HepG2 (cell line): ENCODE data around the gene MRM3. TPM values are rescaled to one million over a fixed set of nuclear protein-coding genes. Genes with fewer than 3 reads are reported as not detected.

Experiments used
- CREB1 ChIP-seq, 2 experiments: fragments of 450-650 bp in 1 of 2; IDR thresholded peaks; 2 replicates each; pipeline ENCODE4 v1.6.1; 2016 to 2017; ENCODE audit warnings: control low read depth in 1 of 2, mild to moderate bottlenecking in 1 of 2, missing compliant biosample characterization in 1 of 2, missing genetic modification characterization in 1 of 2
- ETS1 ChIP-seq: sonication (generic); formaldehyde crosslinking; IDR thresholded peaks from 2 replicates; pipeline ENCODE4 v1.4.0; 2020; ENCODE audit warnings: missing genetic modification reagents
- IRF2 ChIP-seq: IDR thresholded peaks from 2 replicates; pipeline ENCODE4 v1.6.1; 2018; ENCODE audit warnings: missing genetic modification reagents, missing compliant biosample characterization
- MAFF ChIP-seq: IDR thresholded peaks from 2 replicates; pipeline ENCODE4 v1.6.1; 2011; ENCODE audit warnings: low read depth, low read length, improper control_type of control experiment
- MAX ChIP-seq: IDR thresholded peaks from 2 replicates; pipeline ENCODE4 v1.6.1; 2012; ENCODE audit warnings: inconsistent platforms
- MLLT10 ChIP-seq: sonication (generic); formaldehyde crosslinking; IDR thresholded peaks from 2 replicates; pipeline ENCODE4 v1.4.0; 2020; ENCODE audit warnings: missing genetic modification reagents
- MXD4 ChIP-seq: IDR thresholded peaks from 2 replicates; pipeline ENCODE4 v1.6.1; 2016; ENCODE audit warnings: mild to moderate bottlenecking, missing biosample characterization, missing genetic modification reagents
- NFKB2 ChIP-seq: sonication (generic); formaldehyde crosslinking; IDR thresholded peaks from 2 replicates; pipeline ENCODE4 v1.4.0; 2020; ENCODE audit warnings: missing genetic modification reagents, borderline replicate concordance
- SMARCE1 ChIP-seq: fragments of 450-650 bp; IDR thresholded peaks from 2 replicates; pipeline ENCODE4 v1.6.1; 2017; ENCODE audit warnings: borderline replicate concordance
- SOX13 ChIP-seq, 3 experiments: fragments of 450-650 bp in 1 of 3; sonication (generic) in 1 of 3; formaldehyde crosslinking in 1 of 3; IDR thresholded peaks in 2 of 3; conservative IDR thresholded peaks in 1 of 3; 2 replicates each; pipeline versions ENCODE4 v1.5.0 to v1.6.1; 2016 to 2020; ENCODE audit warnings: antibody characterized with exemption in 1 of 3, mild to moderate bottlenecking in 1 of 3, missing compliant biosample characterization in 1 of 3, missing genetic modification reagents in 1 of 3, moderate library complexity in 1 of 3
- TCF7L2 ChIP-seq: IDR thresholded peaks from 2 replicates; pipeline ENCODE4 v1.6.1; 2011; ENCODE audit warnings: mild to moderate bottlenecking, low read depth, low read length, moderate library complexity
- ZBTB20 ChIP-seq: sonication (generic); formaldehyde crosslinking; IDR thresholded peaks from 2 replicates; pipeline ENCODE4 v1.8.1; 2023; ENCODE audit warnings: missing genetic modification reagents, low read depth, mild to moderate bottlenecking, borderline replicate concordance
- ZNF180 ChIP-seq: sonication (generic); formaldehyde crosslinking; IDR thresholded peaks from 2 replicates; pipeline ENCODE4 v1.4.0; 2020; ENCODE audit warnings: low read depth, missing genetic modification reagents, borderline replicate concordance
- ZNF337 ChIP-seq: sonication (generic); formaldehyde crosslinking; IDR thresholded peaks from 2 replicates; pipeline ENCODE4 v1.5.1; 2020; ENCODE audit warnings: missing genetic modification reagents, low read depth, mild to moderate bottlenecking, borderline replicate concordance
- ZNF501 ChIP-seq: sonication (generic); formaldehyde crosslinking; IDR thresholded peaks from 2 replicates; pipeline ENCODE4 v1.5.1; 2020; ENCODE audit warnings: mild to moderate bottlenecking, moderate library complexity, missing genetic modification reagents
- ZNF687 ChIP-seq: sonication (generic); formaldehyde crosslinking; IDR thresholded peaks from 2 replicates; pipeline ENCODE4 v1.5.1; 2020; ENCODE audit warnings: mild to moderate bottlenecking, missing genetic modification reagents, moderate library complexity
- ZXDC ChIP-seq: sonication (generic); formaldehyde crosslinking; IDR thresholded peaks from 2 replicates; pipeline ENCODE4 v1.5.0; 2020; ENCODE audit warnings: mild to moderate bottlenecking, missing genetic modification reagents
- polyA plus RNA-seq, 8 experiments: library from polyadenylated mRNA; depleted of rRNA in 3 of 8; stranded (reverse) in 7 of 8; unstranded in 1 of 8; fragments of >200 nt; fragmentation: Illumina TruSeq in 4 of 8; extraction: Trizol in 4 of 8; gene quantifications; 2 replicates each; pipeline versions ENCODE4 v1.2.1 to v1.2.3, GENCODE V29; 2011 to 2016; ENCODE audit warnings: low read depth in 4 of 8, missing spikeins in 1 of 8, mixed read lengths in 1 of 8; ENCODE audit not compliant: insufficient read depth in 1 of 8
- total RNA-seq, 5 experiments: library from RNA; depleted of rRNA; stranded (reverse); fragments of >200 nt; fragmentation: Illumina TruSeq; extraction: Trizol; gene quantifications; 2 replicates each; pipeline ENCODE4 v1.2.3, GENCODE V29; 2016; ENCODE audit warnings: low read depth in 1 of 5
- TF ChIP-seq, protein P1 (sequence below): sonication (generic); formaldehyde crosslinking; IDR thresholded peaks from 2 replicates; pipeline ENCODE4 v1.8.1; 2023; ENCODE audit warnings: missing genetic modification reagents, inconsistent platforms, borderline replicate concordance

The MRM3 gene
- total and polyA plus RNA-seq, 2 of the 13 experiments (the other 11 are each of a cell fraction or from before 2014, with no cell fraction given) = 12.3 to 25.5 TPM

DNA sequence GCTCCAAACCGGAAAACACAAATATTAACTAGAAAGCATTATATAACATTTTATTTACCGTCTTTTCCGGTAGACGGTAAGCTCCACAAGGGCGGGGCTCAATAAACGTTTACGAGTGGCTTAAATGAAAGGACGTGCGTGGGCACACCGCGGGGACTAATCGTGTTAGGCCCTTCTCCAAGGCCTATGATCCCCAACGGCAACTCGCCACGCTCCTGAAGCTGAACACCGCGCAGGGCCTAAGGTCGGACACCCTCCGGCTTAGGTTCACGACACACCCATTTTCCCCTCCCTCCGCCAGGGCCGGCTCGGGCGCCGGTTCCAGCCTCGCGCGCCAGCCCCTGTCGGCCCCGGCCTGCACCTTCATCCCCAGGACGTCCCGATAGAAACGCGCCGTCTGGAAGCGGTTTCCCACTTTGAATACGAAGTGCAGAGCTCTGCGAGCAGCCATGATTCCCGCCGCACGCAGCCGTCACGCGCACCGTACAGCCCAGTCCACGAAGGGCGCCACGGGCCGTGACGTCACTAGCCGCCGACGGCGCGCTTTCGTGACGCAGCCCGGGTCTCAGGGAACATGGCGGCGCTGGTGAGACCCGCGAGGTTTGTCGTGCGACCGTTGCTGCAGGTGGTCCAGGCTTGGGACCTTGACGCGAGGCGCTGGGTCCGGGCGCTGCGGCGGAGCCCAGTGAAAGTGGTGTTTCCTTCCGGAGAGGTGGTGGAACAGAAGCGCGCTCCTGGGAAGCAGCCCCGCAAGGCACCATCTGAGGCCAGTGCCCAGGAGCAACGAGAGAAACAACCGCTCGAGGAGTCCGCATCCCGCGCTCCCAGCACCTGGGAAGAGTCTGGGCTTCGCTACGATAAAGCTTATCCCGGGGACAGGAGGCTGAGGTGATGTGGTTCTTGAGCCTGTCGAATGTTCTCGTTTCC, at the start of gene MRM3, which contains the start of gene GLOD4 (continued):
- TF ChIP-seq ZXDC (CRISPR knock-in tag) (peak; percentile 72), SOX13 (IDR thresholded peaks at IDR 0.05) (no peak; the same call in 1 of the 2 replicates), SOX13 (CRISPR knock-in tag; conservative IDR thresholded peaks at IDR 0.05 in 1 of 2, IDR thresholded peaks at IDR 0.05 in 1 of 2) (peak in 1 of 2 experiments; percentile 64; a peak in 2 of 4 replicates), MLLT10 (CRISPR knock-in tag) (no peak), ZNF180 (CRISPR knock-in tag) (no peak), TCF7L2 (no peak), ETS1 (CRISPR knock-in tag) (no peak), SMARCE1 (no peak), NFKB2 (CRISPR knock-in tag) (peak; percentile 84; the same call in 1 of the 2 replicates), ZBTB20 (CRISPR knock-in tag) (peak; percentile 90), IRF2 (CRISPR knock-in tag) (peak; percentile 92), CREB1 (IDR thresholded peaks at IDR 0.05) (peak; percentile 100), CREB1 (CRISPR knock-in tag; IDR thresholded peaks at IDR 0.05) (peak; percentile 100), MXD4 (CRISPR knock-in tag) (peak; percentile 98), MAFF (no peak), ZNF337 (CRISPR knock-in tag) (0 out of 2 replicates have a peak, but pooled peaks have one; percentile 64), ZNF501 (peak; percentile 95), ZNF687 (CRISPR knock-in tag) (peak; percentile 97), MAX (peak; percentile 97)
- TF ChIP-seq, protein P1, sequence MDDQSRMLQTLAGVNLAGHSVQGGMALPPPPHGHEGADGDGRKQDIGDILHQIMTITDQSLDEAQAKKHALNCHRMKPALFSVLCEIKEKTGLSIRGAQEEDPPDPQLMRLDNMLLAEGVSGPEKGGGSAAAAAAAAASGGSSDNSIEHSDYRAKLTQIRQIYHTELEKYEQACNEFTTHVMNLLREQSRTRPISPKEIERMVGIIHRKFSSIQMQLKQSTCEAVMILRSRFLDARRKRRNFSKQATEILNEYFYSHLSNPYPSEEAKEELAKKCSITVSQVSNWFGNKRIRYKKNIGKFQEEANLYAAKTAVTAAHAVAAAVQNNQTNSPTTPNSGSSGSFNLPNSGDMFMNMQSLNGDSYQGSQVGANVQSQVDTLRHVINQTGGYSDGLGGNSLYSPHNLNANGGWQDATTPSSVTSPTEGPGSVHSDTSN (CRISPR knock-in tag) = no peak; the same call in 1 of the 2 replicates
